GM06990 (cell line): ENCODE results near the gene NUCB2.

Experiments
- DNase-seq: peaks from one replicate; pipeline ENCODE4 v3.0.0-alpha.2; 2011; ENCODE audit not compliant: insufficient read length; ENCODE audit errors: extremely low read depth
- H3K27me3 ChIP-seq: replicated peaks from 2 replicates; pipeline ENCODE4 v1.6.0; 2011; ENCODE audit warnings: low read length; ENCODE audit not compliant: control insufficient read depth, insufficient read depth
- H3K36me3 ChIP-seq: 2 replicates; pipeline ENCODE4 v1.5.1; 2011; ENCODE audit warnings: low read length; ENCODE audit not compliant: control insufficient read depth, insufficient read depth
- H3K4me3 ChIP-seq: replicated peaks from 2 replicates; pipeline ENCODE4 v1.5.1; 2011; ENCODE audit warnings: low read depth, mild to moderate bottlenecking, control low read depth, low read length
- TF ChIP-seq, protein P1 (sequence below): IDR thresholded peaks from 2 replicates; pipeline ENCODE4 v1.5.1; 2011; ENCODE audit warnings: low read length, control low read depth, mild to moderate bottlenecking, inconsistent platforms; ENCODE audit not compliant: insufficient read depth, poor library complexity, severe bottlenecking

Gene NUCB2

DNA sequence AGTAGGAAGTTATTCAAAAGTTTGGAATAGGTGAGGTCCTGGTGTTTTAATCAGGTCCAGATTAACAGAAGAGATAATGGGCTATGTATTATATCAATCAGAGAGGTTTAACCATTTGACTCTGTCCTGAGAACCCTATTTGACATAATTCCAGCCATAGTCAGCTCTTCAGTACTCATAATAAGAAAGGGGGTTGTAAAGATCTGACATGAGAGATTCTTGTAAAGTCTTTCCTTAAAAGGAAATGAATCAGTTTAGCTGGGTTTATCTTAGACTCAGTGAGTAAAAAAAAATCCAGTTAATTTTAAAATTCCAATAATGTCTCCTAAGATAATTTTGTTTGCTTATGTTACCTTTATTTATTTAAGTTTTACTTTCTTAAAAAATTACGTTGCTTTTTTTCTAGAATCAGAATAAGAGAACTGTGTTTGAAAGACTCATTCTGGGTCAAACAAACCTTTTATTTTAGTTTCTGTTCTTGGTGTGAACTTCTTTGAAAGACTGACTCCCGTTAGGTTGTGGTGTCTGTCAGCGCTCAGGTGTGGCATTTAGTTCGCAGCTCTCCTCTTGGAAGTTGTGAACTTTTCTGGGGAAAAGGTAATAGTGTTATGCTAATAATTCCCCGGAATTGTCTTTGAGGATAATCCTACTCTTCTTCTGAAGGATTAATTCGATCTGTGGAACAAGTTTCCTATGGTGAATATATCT, 20.5 kb downstream of the NUCB2 start:
- Histone ChIP-seq H3K4me3 (no peak overlapping the region; the same call in 1 of the 2 replicates), H3K36me3 (no peaks in the 10 kb centered on the region), H3K27me3 (no peaks in the 10 kb centered on the region)
- peak; percentile 30 for DNase-seq
- TF ChIP-seq, protein P1, sequence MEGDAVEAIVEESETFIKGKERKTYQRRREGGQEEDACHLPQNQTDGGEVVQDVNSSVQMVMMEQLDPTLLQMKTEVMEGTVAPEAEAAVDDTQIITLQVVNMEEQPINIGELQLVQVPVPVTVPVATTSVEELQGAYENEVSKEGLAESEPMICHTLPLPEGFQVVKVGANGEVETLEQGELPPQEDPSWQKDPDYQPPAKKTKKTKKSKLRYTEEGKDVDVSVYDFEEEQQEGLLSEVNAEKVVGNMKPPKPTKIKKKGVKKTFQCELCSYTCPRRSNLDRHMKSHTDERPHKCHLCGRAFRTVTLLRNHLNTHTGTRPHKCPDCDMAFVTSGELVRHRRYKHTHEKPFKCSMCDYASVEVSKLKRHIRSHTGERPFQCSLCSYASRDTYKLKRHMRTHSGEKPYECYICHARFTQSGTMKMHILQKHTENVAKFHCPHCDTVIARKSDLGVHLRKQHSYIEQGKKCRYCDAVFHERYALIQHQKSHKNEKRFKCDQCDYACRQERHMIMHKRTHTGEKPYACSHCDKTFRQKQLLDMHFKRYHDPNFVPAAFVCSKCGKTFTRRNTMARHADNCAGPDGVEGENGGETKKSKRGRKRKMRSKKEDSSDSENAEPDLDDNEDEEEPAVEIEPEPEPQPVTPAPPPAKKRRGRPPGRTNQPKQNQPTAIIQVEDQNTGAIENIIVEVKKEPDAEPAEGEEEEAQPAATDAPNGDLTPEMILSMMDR = no peak

DNA sequence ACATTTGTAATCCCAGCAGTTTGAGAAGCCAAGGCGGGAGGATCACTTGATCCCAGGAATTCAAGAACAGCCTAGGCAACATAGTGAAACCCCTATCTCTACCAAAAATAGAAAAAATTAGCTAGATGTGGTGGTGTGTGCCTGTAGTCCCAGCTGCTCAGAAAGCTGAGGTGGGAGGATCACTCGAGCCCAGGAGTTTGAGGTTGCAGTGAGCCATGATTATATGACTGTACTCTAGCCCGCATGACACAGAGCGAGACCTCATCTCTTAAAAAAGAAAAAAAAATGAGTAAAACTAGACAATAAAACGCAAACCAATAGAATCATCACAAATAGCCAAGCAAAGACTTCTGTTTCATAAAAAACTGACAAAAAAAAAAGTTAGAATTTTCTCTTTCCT, 21.8 kb downstream of the NUCB2 start:
- Histone ChIP-seq H3K36me3 (no peaks in the 10 kb centered on the region; the same call in 1 of the 2 replicates), H3K4me3 (no peak overlapping the region), H3K27me3 (no peaks in the 10 kb centered on the region)
- TF ChIP-seq, protein P1 = no peak
- peak; percentile 55 for DNase-seq

GRCh38 chr11:17300372-17300771, 23.8 kb downstream of the NUCB2 start:
- no peaks in the 10 kb centered on the region for H3K27me3 ChIP-seq

GRCh38 chr11:17313349-17314231, 37.1 kb downstream of the NUCB2 start:
- Histone ChIP-seq H3K4me3 (no peak overlapping the region), H3K36me3 (no peaks in the 10 kb centered on the region; the same call in 1 of the 2 replicates), H3K27me3 (no peaks in the 10 kb centered on the region)
- DNase-seq = no peak
- TF ChIP-seq, protein P1 = no peak

More at GRCh38 chr11:17300372-17300771, 23.8 kb downstream of the NUCB2 start:
- DNase-seq = no peak
- H3K36me3 ChIP-seq = no peaks in the 10 kb centered on the region; the same call in 1 of the 2 replicates
- TF ChIP-seq, protein P1 = no peak
- H3K4me3 ChIP-seq = no peak overlapping the region

GRCh38 chr11:17314232-17314547, 37.7 kb downstream of the NUCB2 start:
- no peaks in the 10 kb centered on the region; the same call in 1 of the 2 replicates for H3K36me3 ChIP-seq
- DNase-seq = no peak
- no peak overlapping the region for H3K4me3 ChIP-seq
- H3K27me3 ChIP-seq = no peaks in the 10 kb centered on the region
- TF ChIP-seq, protein P1 = no peak
